GM12878 (cell line): ENCODE measurements around the gene TMEM232. TPM values are rescaled to one million over a fixed set of nuclear protein-coding genes. Genes with fewer than 3 reads are reported as not detected.
A peak's percentile ranks its signal among the peaks of the same experiment; 100 is the strongest.

ENCODE experiments used
- ATAC-seq: fragments of 200-7000 bp; cut with Tn5 transposase; 3 replicates; pipeline ENCODE4 v1.9.1; 2020; ENCODE audit warnings: mild to moderate bottlenecking, moderate library complexity
- BruUV-seq: library from RNA; stranded (reverse); fragments of 400-500 nt; replicated peaks from 2 replicates; lab custom pipeline; 2021; lab: Mats Ljungman, UMichigan
- CTCF ChIA-PET: fragments of 300-600 bp; sonication (Branson Sonifier 250); formaldehyde crosslinking; extraction: SDS; loops from one replicate; lab custom pipeline; 2021; ENCODE audit warnings: inconsistent platforms; lab: Yijun Ruan, JAX
- POLR2A ChIA-PET: fragments of 350-600 bp; formaldehyde crosslinking; extraction: SDS; loops from one replicate; lab custom pipeline; 2021; ENCODE audit warnings: inconsistent platforms; lab: Charles Lee
- RAD21 ChIA-PET: fragments of 300-600 bp; sonication (Branson Sonifier 250); formaldehyde crosslinking; loops from one replicate; lab custom pipeline; 2023; ENCODE audit warnings: antibody characterized with exemption; ENCODE audit not compliant: unreplicated experiment; lab: Charles Lee
- SMC1A ChIA-PET: fragments of 300-600 bp; sonication (Branson Sonifier 250); formaldehyde crosslinking; loops from one replicate; lab custom pipeline; 2023; ENCODE audit not compliant: unreplicated experiment, uncharacterized antibody; lab: Charles Lee
- DNase-seq: peaks from one replicate; pipeline ENCODE4 v3.0.0-alpha.2; 2011; ENCODE audit warnings: low read depth, low spot score
- FAIRE-seq: peaks from 3 replicates; lab custom pipeline; 2011; peaks lifted over from hg19 to GRCh38; lab: Jason Lieb, UNC
- H2AFZ ChIP-seq: 2 replicates; pipeline ENCODE4 v1.6.0; 2011; ENCODE audit warnings: low read depth, low read length, control low read depth; ENCODE audit not compliant: control insufficient read depth
- H3K27ac ChIP-seq: 2 replicates; pipeline ENCODE4 v1.5.1; 2011; ENCODE audit warnings: control low read depth; ENCODE audit not compliant: control insufficient read depth, insufficient read depth
- H3K27me3 ChIP-seq, 2 experiments: replicated peaks in 1 of 2; 2 replicates each; pipeline versions ENCODE4 v1.6.0 to v1.6.1; 2011; ENCODE audit warnings: low read length in 1 of 2; ENCODE audit not compliant: control insufficient read depth in 2 of 2, insufficient read depth in 2 of 2
- H3K36me3 ChIP-seq, 2 experiments: 2 replicates each; pipeline ENCODE4 v1.5.1; 2011; ENCODE audit warnings: low read length in 1 of 2; ENCODE audit not compliant: control insufficient read depth in 2 of 2, insufficient read depth in 2 of 2
- H3K4me1 ChIP-seq: 2 replicates; pipeline ENCODE4 v1.6.1; 2011; ENCODE audit warnings: mild to moderate bottlenecking, low read length, moderate library complexity, mixed read lengths; ENCODE audit not compliant: control insufficient read depth, insufficient read depth
- H3K4me2 ChIP-seq: 2 replicates; pipeline ENCODE4 v1.6.0; 2011; ENCODE audit warnings: control low read depth; ENCODE audit not compliant: control insufficient read depth, insufficient read depth
- H3K4me3 ChIP-seq: fragments of 200-600 bp; sonication (generic); 2 replicates; pipeline ENCODE4 v1.5.1; 2016
- H3K79me2 ChIP-seq: 2 replicates; pipeline ENCODE4 v1.6.0; 2011; ENCODE audit warnings: low read length; ENCODE audit not compliant: control insufficient read depth, insufficient read depth
- H3K9ac ChIP-seq: 2 replicates; pipeline ENCODE4 v1.8.0; 2011; ENCODE audit warnings: low read length, control low read depth, mixed read lengths; ENCODE audit not compliant: control insufficient read depth, insufficient read depth
- H3K9me3 ChIP-seq: replicated peaks from 3 replicates; pipeline ENCODE4 v1.5.1; 2011; ENCODE audit warnings: mild to moderate bottlenecking, low read length; ENCODE audit not compliant: control insufficient read depth, insufficient read depth
- H4K20me1 ChIP-seq: 2 replicates; pipeline ENCODE4 v1.6.0; 2011; ENCODE audit not compliant: control insufficient read depth, insufficient read depth
- ATF7 ChIP-seq: fragments of 450-650 bp; IDR thresholded peaks from 2 replicates; pipeline ENCODE4 v1.6.1; 2016; ENCODE audit warnings: low read depth, mild to moderate bottlenecking
- HDAC6 ChIP-seq: fragments of 200-600 bp; sonication (generic); IDR thresholded peaks from one replicate; pipeline ENCODE4 v1.8.0; 2017; ENCODE audit warnings: antibody characterized with exemption; ENCODE audit not compliant: unreplicated experiment
- IKZF2 ChIP-seq, 2 experiments: fragments of 450-650 bp; IDR thresholded peaks; 2 replicates each; pipeline ENCODE4 v1.6.1; 2017; ENCODE audit warnings: mild to moderate bottlenecking in 2 of 2, moderate library complexity in 2 of 2
- MTA2 ChIP-seq: fragments of 450-650 bp; IDR thresholded peaks from 2 replicates; pipeline ENCODE4 v1.6.1; 2016; ENCODE audit warnings: low read depth, mild to moderate bottlenecking, moderate library complexity
- NFYA ChIP-seq: IDR thresholded peaks from 2 replicates; pipeline ENCODE4 v1.6.1; 2011; ENCODE audit warnings: low read depth, mild to moderate bottlenecking, low read length, improper control_type of control experiment, borderline replicate concordance
- NRF1 ChIP-seq: conservative IDR thresholded peaks from 2 replicates; pipeline ENCODE4 v1.6.1; 2011; ENCODE audit warnings: mild to moderate bottlenecking, low read depth, low read length, improper control_type of control experiment
- SMAD5 ChIP-seq: IDR thresholded peaks from 2 replicates; pipeline ENCODE4 v1.6.1; 2016; ENCODE audit warnings: antibody characterized with exemption, low read depth
- SPI1 ChIP-seq: IDR thresholded peaks from 2 replicates; pipeline ENCODE4 v1.6.1; 2011; ENCODE audit warnings: low read depth, mild to moderate bottlenecking, low read length, moderate library complexity, borderline replicate concordance; ENCODE audit not compliant: insufficient read depth
- SUPT20H ChIP-seq: IDR thresholded peaks from 2 replicates; pipeline ENCODE4 v1.6.1; 2011; ENCODE audit warnings: low read depth, mild to moderate bottlenecking, low read length, moderate library complexity, borderline replicate concordance; ENCODE audit not compliant: control insufficient read depth
- WGBS: methylation state at CpG from one replicate; pipeline ENCODE4 v1.1.6; 2016; ENCODE audit warnings: low lambda C conversion rate; ENCODE audit not compliant: insufficient replicate concordance, insufficient coverage; ENCODE audit errors: missing lambda C conversion rate; 5-methylcytosine and 5-hydroxymethylcytosine counted together
- in situ Hi-C: fragments of 300-500 bp; cut with MboI; formaldehyde crosslinking; loops from 9 replicates; pipeline ENCODE4 v1.14.3; 2018; ENCODE audit warnings: mixed read lengths
- intact Hi-C: fragments of 100-400 bp; cut with micrococcal nuclease; formaldehyde crosslinking; loops from one replicate; pipeline ENCODE4 v1.14.2; 2022; ENCODE audit not compliant: unreplicated experiment
- polyA plus RNA-seq, 11 experiments: library from polyadenylated mRNA; depleted of rRNA in 4 of 11; unstranded in 6 of 11; stranded (reverse) in 5 of 11; fragments of >200 nt; fragmentation: Nextera tagmentation in 4 of 11; fragmentation: Illumina TruSeq in 1 of 11; extraction: Ambion mirVana in 4 of 11; extraction: Trizol in 1 of 11; gene quantifications; 1 replicate in 1 of 11; 2 replicates in 10 of 11; pipeline versions ENCODE4 v1.2.1 to v1.2.3, GENCODE V29; 2011 to 2016; ENCODE audit warnings: inconsistent platforms in 2 of 11, missing spikeins in 2 of 11, low read depth in 1 of 11
- total RNA-seq, 4 experiments: library from RNA; depleted of rRNA in 3 of 4; stranded (reverse); fragments of >200 nt in 3 of 4; fragmentation: Illumina TruSeq in 1 of 4; extraction: Trizol in 1 of 4; gene quantifications; 2 replicates each; pipeline versions ENCODE4 v1.2.1 to v1.2.3, GENCODE V29; 2013 to 2021

Gene TMEM232
- total and polyA plus RNA-seq, 10 of the 15 experiments (the other 5 are each of a cell fraction or from before 2014, with no cell fraction given) = 0.29 to 1.3 (median 0.91) TPM

DNA sequence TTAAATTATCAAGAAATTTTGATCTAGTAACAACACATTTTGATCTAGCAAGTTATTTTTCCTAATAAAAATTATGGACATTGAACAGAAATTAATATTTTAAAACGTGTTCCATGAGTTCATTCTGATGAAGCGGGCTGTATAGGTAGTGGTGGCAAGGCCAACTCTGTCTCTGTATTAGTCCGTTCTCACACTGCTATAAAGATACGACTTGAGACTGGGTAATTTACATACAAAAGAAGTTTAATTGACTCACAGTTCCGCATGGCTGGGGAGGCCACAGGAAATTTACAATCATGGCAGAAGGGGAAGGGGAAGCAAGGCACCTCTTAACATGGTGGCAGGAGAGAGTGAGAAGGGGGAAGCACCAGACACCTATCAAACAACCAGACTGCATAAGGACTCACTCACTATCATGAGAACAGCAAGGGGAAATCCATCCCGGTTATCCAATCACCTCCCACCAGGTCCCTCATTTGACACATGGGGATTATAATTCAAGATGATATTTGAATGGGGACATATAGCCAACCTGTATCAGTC is 61.2 kb downstream of the TMEM232 start:
- SMC1A ChIA-PET = no interaction called here
- intact Hi-C loops = no loop called here
- in situ Hi-C loops = no loop called here
- H3K4me3 ChIP-seq = no peak overlapping the region
- TF ChIP-seq NFYA = no peak
- TF ChIP-seq HDAC6 = no peak
- no peak for TF ChIP-seq NRF1
- no peak for TF ChIP-seq SUPT20H
- TF ChIP-seq SMAD5 = no peak
- TF ChIP-seq IKZF2 (IDR thresholded peaks at IDR 0.05) = no peak
- no peak for TF ChIP-seq ATF7
- TF ChIP-seq MTA2 = 0 out of 2 replicates have a peak, but pooled peaks have one; percentile 34
- TF ChIP-seq SPI1 = peak; percentile 11; the same call in 1 of the 2 replicates
- TF ChIP-seq, all 136 proteins: peak for 2
- ATAC-seq = peak; percentile 85
- no peaks in the 10 kb centered on the region for H3K36me3 ChIP-seq
- ChIA-PET RAD21 (no interaction called here), CTCF (no interaction called here), POLR2A (no interaction called here)
- H2AFZ ChIP-seq = no peak overlapping the region
- peak; percentile 59 for FAIRE-seq
- H3K4me2 ChIP-seq = no peak overlapping the region
- H3K27ac ChIP-seq = no peak overlapping the region
- no peaks in the 10 kb centered on the region for H3K79me2 ChIP-seq
- H3K9ac ChIP-seq = no peak overlapping the region
- no peaks in the 10 kb centered on the region for H3K27me3 ChIP-seq
- 27% methylated on average over 6 of the region's 6 CpGs for WGBS
- H3K4me1 ChIP-seq = no peaks in the 10 kb centered on the region
- BruUV-seq = no TSS peak
- DNase-seq = peak; percentile 15
- H4K20me1 ChIP-seq = no peaks in the 10 kb centered on the region
- no peaks in the 10 kb centered on the region for H3K9me3 ChIP-seq
